EH (cell line): ENCODE results near the gene PDGFB.
A peak's percentile ranks its signal among the peaks of the same experiment; 100 is the strongest.

Experiments
- DNase-seq: peaks from one replicate; pipeline ENCODE4 v3.0.0-alpha.2; 2015; ENCODE audit warnings: low read depth

Gene PDGFB

GRCh38 chr22:39244496-39245129, at the start of gene PDGFB:
TSS of gene PDGFB (minus strand) at chr22:39244982. CDS start at chr22:39243963, 1,019 bp downstream.
- no peak for DNase-seq

DNA sequence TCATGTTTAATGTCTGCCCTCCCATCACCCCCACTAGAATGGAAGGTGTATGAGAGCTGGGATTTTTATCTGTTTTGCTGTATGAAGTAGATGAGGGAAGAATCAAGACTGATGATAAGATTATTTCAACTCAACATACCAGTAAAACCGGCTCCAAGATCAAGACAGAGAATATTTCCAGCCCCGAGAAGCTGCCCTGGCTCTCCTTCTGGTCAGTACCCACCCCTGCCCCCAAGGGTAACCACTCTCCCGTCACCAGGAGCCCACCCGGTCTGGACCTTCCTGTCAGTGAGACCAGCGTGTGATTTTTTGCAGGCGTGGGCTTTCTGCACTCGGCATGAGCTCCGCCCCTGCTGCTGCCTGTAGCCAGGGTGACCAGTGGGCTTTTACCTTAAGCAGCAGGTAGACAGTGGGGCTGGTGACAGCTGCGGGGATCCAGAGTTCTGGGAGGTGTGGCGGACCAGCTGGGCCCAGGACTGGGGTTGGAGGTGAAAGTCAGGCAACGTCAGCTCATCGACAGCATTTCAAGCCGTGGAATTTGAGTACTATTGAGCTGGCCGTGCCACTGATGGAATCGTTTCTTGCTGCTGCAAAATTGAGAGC, 49.1 kb upstream of the PDGFB start:
- no peak for DNase-seq

DNA sequence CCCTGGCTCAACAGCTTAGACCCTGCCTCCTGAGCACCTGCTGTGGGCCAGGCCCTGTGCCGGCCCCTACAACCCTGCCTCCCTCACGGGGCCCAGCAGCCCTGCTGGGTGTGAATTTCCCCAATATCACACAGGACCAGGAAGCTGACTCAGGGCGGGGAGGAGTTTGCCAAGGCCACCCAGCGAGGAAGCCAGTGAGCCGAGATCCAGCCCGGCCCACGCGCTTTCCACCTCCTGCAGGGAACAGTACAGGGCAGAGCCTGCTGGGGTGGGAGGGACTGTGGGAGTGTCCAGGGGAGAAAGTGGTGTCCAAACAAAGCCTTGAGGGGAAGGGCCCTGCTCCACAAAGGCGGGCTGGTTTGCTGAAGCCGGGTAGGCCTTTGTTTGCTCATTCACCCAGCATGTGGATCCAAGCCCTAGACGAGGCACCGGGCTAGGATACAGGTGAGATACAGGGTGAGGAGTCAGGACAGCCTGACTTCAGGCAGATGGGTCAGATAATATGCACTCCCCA, 47.8 kb upstream of the PDGFB start:
- peak; percentile 97 for DNase-seq

DNA sequence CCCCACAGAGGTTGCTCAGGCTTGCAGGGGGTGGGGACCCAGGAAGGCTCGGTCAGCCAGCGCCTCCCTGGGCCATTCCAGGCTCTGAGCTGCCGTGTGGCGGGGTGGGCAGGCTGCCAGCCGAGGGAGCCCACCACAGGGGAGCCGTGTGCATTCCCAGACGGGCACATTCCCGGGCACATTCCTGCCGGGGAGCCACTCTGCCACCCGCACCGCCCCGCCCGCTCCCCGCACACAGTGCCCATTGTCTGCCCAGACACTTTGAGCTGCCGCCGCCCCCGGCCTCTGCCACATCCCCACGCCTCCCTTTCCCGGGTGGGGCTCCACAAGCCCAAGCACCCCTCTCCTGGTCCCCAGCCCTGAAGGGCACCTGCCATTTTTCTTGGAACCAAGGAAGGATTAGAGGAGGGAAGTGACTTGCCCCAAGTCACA, 47.3 kb upstream of the PDGFB start:
- DNase-seq = no peak

DNA sequence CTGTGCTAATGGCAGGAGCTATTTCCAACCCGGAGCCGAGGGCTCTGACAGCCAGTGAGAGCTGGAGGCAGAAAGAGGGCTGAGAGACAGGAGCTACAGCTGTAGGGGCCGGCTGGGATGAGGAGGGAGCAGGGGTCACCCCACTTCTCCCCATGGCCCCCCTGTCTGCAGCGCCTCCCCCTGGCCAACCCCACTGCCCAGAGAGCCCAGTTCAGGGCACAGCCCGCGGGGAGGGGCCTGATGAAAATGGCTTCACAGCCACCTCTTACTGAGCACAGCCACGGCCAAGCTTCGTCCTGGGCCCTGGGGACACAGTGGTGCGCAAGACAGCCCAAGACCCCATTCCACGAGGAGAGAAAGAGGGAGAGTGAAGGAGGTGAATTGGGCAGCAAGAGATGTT, 46.7 kb upstream of the PDGFB start:
- DNase-seq = no peak

DNA sequence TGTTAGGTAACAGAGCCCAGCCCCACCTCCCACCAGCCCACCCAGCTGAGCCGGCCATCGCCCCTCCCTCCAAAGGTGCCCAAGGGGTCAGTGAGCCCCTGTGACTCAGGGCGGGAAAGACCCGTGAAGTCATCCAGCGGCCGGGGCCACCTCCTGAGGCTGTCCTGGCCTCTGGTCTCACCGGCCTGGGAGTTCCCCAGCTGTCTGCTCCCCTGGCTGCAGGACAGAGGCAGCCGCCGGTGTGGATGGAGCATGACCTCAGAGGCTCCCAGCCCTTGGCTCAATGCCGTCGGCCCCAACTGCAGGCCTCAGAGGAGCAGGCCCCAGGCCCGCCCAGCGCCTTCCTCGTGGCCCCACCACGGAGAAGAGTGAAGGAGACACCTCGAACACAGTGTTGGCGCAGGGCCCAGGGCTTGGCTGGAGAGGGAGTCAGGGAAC, 46.0 kb upstream of the PDGFB start:
- DNase-seq = no peak

DNA sequence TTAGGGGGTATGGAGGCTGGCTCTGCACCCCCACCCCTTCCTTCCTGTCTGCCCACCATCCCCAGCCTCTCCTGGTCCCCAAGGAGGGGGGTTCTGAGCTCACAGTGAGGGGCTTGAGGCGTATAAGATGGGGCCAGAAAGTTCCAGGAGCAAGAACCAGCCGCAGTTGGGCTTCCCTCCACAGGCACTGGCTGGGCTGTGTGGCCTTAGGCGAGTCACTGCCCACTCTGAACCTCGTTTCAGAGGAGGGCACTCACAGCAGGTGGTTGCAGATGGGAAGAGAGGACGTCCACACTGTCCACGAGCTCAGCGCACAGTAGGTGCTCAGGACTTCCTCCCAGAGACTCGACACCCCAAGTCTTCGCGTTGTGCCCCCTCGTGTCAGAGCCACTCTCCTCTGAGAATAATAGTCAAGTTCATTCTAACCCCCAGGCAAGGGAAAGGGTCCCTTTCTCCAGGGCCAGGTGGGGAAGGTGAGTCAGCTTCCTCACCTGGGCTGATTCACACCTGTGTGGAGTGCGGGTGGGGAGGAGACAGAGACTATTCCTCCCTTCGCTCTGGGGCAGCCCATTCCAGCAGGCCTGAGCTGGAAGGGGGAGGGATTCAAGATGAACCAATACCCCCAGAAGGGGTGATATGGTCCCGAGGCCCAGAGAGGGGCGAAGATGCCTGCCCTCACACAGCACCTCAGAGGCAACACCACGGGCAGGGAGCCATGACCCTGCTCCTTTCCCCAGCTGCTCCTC, 45.4 kb upstream of the PDGFB start:
- DNase-seq = no peak

DNA sequence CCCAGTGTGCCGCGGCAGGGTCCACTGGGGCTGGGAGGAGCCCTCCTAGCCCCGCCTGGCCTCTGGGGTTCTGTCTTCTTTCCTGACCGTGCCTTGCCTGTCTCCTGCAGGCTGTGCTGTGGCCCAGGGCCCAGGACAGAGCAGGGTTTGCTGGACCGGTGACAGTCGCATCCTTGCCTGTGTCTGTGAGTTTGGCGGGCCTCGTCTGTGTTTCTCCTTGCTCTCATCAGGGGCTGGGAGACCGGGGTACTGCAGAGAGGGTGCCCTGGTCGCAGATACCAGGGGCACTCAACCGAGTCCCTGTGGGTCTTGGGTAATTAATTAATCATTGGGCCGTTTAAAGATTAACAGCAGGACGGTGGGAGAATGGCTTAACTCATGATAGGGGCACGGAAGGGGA, 44.8 kb upstream of the PDGFB start:
- no peak for DNase-seq

DNA sequence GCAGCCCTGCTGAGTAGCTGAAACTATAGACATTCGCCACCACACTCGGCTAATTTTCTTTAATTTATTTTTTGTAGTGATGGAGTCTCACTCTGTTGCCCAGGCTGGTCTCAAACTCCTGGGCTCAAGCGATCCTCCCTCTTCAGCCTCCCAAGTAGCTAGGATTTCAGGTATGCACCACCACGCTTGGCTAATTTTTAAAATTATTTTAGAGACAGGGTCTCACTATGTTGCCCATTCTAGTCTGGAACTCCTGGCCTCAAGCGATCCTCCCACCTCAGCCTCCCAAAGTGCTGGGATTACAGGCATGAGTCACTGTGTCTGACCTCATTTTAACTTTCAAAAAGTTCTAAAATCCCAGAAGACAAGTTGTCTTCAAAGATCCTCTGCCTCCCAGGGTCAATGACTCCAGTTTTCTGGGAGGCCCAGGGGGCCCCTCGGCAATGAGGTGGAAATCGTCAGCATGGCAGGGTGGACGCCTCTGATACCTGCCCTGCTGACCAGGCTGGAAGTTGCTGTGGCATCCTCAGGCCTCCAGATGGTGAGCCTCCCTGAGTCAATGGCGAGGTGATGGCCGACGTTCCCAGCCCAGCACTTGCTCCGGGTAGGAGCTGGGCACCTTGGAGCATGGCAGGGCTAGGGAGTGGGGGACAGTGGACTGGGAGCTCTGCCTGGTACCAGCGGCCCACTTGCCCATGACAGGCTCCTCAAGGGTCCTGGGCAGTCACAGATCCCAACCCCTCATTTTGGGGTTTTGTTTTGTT, 43.5 kb upstream of the PDGFB start:
- DNase-seq = no peak

- peak; percentile 51 for DNase-seq
These were observed 42.4 kb upstream of the PDGFB start for GRCh38 chr22:39287076-39287725.

DNA sequence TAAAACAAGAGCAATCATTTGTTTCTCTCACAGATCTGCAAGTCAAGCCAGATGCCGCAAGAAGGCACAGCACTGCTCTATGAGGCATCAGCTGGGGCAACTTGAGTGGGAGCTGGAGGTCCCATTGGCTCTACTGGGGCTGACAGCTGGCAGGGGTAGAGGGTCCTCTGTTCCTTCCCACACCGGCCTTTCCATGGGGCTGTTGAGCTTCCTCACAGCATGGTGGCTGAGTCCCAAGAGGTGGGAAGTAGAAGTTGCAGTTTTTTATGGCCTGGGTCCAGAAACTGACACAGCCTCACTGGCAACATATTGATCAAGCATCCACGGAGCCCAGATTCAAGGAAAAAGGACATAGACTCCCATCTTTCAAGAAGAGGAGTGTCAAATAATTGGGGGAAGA, 40.2 kb upstream of the PDGFB start:
- no peak for DNase-seq

DNA sequence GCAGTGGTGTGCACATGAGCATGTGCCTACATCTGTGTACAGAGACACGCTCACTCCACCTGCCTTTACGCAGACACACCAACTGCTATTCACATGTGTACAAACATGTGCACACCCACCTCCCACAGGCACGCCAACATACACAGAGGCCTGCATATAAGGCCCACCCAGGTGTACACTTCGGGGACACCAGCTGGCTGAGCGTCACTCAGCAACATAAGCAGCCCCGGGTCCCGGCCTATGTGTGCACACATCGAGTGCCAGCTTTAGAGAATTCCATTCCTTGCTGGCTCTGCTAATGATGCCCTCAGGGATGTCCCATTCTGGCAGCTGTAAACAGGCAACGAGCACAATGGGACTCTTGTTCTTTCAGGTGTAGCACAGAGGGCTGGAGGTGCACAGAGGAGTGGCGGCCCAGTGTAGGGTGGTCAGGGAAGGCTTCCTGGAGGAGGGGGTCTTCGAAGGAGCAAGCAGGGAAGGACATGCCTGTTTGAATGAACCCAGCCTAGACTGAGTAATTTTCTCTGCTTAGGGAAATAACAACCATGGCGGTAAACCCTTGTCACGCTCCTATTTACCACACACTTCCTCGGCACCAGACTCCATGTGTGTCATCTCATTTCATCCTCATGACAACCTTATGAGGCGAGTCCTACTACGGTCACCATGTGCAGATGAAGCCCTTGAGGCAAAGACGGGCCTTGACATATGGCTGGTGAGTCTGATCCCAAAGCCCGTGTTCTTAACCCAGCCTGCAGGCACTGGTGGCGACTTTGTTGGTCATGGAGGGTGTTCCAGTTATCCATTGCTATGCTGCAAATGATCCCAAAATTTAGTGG, 39.6 kb upstream of the PDGFB start:
- DNase-seq = no peak

- DNase-seq = peak; percentile 47
These were observed 38.8 kb upstream of the PDGFB start for GRCh38 chr22:39283322-39284141.

DNA sequence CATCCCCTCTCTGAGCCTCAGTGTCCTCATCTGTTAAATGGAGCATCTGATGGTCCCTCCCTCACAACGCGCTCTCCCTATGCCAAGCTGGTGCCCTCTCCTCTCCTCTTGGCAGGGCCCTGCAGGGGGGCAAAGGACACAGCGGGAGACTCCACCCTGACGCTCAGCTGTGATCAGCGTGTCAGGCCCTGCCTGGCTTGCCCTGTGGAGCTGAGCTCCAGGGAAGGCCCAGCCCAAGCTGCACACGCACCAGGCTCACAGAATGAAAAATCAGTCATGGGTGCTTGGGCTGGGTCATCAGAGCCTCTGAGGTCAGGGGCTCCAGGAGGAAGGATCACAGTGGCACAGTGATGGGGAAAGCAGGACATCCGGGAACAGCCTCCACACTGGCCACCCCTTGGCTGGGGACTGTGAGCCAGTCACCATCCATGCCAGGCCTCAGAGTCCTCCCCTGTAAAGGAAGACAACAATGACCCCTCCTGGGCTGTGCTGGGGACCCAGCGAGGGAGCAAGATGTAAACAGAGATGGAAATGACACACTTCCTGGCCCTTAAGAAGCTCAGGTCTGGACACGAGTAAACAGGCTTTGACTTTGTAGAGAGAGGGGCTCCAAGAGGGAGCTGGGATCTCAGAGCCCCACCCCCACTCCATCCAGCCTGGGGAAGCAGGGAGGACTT, 38.0 kb upstream of the PDGFB start:
- peak; percentile 32 for DNase-seq

- no peak for DNase-seq
These were observed 36.3 kb upstream of the PDGFB start for GRCh38 chr22:39281126-39281525.

DNA sequence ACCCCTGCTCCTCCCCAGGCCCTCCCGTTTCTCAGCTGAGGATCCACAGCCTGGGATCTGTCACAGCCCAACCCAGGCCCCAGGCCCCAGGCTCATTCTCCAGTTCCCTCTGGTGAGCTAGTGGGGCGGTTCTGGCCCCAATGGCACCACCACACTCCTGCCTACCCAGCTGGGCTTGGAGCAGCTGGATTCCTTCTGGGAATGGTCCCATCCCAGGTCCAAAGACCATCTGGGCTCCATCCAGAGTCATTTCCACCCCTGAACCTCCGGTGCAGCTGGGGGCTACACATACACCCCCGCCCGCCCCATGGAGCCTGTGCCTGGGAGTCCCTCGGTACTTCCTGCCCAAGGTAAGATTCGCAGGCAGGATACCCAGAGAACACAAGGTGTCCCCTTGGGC, 35.5 kb upstream of the PDGFB start:
- no peak for DNase-seq

DNA sequence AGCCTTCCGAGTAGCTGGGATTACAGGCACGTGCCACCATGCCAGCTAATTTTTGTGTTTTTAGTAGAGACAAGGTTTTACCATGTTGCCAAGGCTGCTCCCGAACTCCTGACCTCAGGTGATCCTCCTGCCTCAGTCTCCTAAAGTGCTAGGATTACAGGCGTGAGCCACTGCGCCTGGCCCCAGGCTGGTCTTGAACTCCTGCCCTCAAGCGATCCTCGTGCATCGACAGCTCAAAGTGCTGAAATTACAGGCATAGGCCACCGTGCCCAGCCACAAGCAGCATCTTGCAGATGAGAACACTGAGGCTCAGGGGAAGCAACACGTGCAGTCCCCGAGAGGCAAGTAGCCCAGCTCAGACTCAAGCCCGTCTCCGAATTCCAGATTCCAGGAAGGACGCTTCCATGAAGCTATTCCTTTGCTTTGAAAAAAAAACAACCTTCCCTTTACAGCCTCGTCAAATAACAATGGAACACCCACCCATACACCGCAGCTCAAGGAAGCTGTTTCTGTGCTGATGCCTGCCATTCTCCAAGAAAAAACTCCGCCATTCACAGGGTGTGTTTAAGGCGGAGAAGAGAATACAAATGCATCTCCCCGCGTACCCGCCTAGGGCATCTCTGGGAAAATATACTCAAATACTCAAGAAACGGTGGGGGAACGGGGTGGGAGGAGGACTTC, 34.5 kb upstream of the PDGFB start:
- DNase-seq = no peak

- peak; percentile 77 for DNase-seq
These were observed 33.3 kb upstream of the PDGFB start for GRCh38 chr22:39278040-39278439.

DNA sequence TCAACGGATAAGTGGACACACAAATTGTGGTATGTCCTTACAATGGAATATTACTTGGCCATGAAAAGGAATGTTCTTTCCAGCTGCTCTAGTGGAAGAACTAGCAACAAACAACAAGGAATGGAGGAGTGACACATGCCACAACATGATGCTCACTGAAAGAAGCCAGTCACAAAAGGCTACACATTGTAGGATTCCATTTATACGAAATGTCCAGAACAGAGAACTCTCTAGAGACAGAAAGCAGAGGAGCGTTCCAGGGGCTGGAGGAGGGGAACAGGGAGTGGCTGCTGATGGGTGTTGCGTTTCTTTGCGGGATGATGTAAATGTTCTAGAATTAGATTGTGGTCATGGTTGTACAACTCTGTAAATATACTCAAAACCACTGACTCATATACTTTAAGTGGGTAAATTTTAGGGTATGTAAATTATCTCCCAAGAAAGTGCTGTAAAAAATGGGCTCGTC, 32.4 kb upstream of the PDGFB start:
- DNase-seq = peak; percentile 90
